CD4-positive, alpha-beta memory T cell (primary cell): ENCODE data around the gene GPC5. TPM values are rescaled to one million over a fixed set of nuclear protein-coding genes. Genes with fewer than 3 reads are reported as not detected.
"Not testable (repeated sequence)": the region's sequence is repeated elsewhere in the genome, so short reads cannot be mapped to it uniquely, and the experiment has no call there.

ENCODE experiments used
- CTCF ChIA-PET: fragments of 350-600 bp; sonication (Branson Sonifier 250); formaldehyde crosslinking; loops from one replicate; lab custom pipeline; 2021; ENCODE audit warnings: inconsistent platforms; ENCODE audit not compliant: partially characterized antibody; lab: Charles Lee
- POLR2A ChIA-PET: fragments of 350-600 bp; sonication (Branson Sonifier 250); formaldehyde crosslinking; loops from one replicate; lab custom pipeline; 2021; ENCODE audit not compliant: partially characterized antibody; lab: Charles Lee
- DNase-seq, 5 donors: peaks; one replicate each; pipeline versions ENCODE4 v3.0.0 to v3.0.0-alpha.2; 2020 to 2022; ENCODE audit warnings: mixed read lengths in 1 of 5
- H3K27ac ChIP-seq: one replicate; pipeline ENCODE4 v1.7.0; 2013; ENCODE audit warnings: low read depth, low read length
- H3K27me3 ChIP-seq: 2 replicates; pipeline ENCODE4 v1.7.0; 2013; ENCODE audit warnings: mild to moderate bottlenecking, low read length, moderate library complexity; ENCODE audit not compliant: insufficient read depth
- H3K36me3 ChIP-seq: 2 replicates; pipeline ENCODE4 v1.7.0; 2013; ENCODE audit warnings: mild to moderate bottlenecking, low read length, moderate library complexity; ENCODE audit not compliant: insufficient read depth
- H3K4me1 ChIP-seq: 2 replicates; pipeline ENCODE4 v1.7.0; 2013; ENCODE audit warnings: mild to moderate bottlenecking, low read length, moderate library complexity; ENCODE audit not compliant: insufficient read depth
- H3K4me3 ChIP-seq, 2 donors: one replicate each; pipeline ENCODE4 v1.7.0; 2013; ENCODE audit warnings: low read length in 2 of 2, mild to moderate bottlenecking in 1 of 2
- H3K9me3 ChIP-seq, 2 donors: one replicate each; pipeline ENCODE4 v1.7.0; 2013; ENCODE audit warnings: low read length in 2 of 2, control low read depth in 1 of 2; ENCODE audit not compliant: control insufficient read depth in 1 of 2
- H3K27ac Mint-ChIP-seq, 7 donors: one replicate each; pipeline ENCODE4 v1.8.0; 2020 to 2021; ENCODE audit warnings: mixed read lengths in 7 of 7, mild to moderate bottlenecking in 6 of 7, inconsistent platforms in 3 of 7, moderate library complexity in 3 of 7
- H3K27me3 Mint-ChIP-seq, 2 donors: one replicate each; pipeline ENCODE4 v1.8.0; 2020 to 2021; ENCODE audit warnings: mixed read lengths in 2 of 2
- H3K36me3 Mint-ChIP-seq, 2 donors: one replicate each; pipeline ENCODE4 v1.8.0; 2020 to 2021; ENCODE audit warnings: mixed read lengths in 2 of 2, inconsistent platforms in 1 of 2, mild to moderate bottlenecking in 1 of 2
- H3K4me1 Mint-ChIP-seq, 4 donors: one replicate each; pipeline ENCODE4 v1.8.0; 2020 to 2021; ENCODE audit warnings: mixed read lengths in 4 of 4, mild to moderate bottlenecking in 1 of 4
- H3K4me3 Mint-ChIP-seq, 8 donors: one replicate each; pipeline ENCODE4 v1.8.0; 2020 to 2021; ENCODE audit warnings: mixed read lengths in 8 of 8, mild to moderate bottlenecking in 7 of 8, moderate library complexity in 6 of 8, inconsistent platforms in 3 of 8
- H3K9me3 Mint-ChIP-seq, 8 donors: one replicate each; pipeline ENCODE4 v1.8.0; 2020 to 2021; ENCODE audit warnings: mixed read lengths in 8 of 8, mild to moderate bottlenecking in 5 of 8, inconsistent platforms in 3 of 8, moderate library complexity in 1 of 8
- intact Hi-C: fragments of 100-400 bp; cut with micrococcal nuclease; formaldehyde crosslinking; loops from one replicate; pipeline ENCODE4 v1.15.1; 2023
- polyA plus RNA-seq, 2 donors: library from polyadenylated mRNA; unstranded; fragments of 300-500 nt; fragmentation: Illumina TruSeq; gene quantifications; one replicate each; pipeline ENCODE4 v1.2.3, GENCODE V29; 2021
- total RNA-seq, 2 experiments: library from RNA; stranded (reverse); gene quantifications; one replicate each; pipeline ENCODE4 v1.2.3, GENCODE V29; 2021

GPC5 gene
- total and polyA plus RNA-seq, 4 experiments from 2014 or later = 0.14 TPM; not detected in 3

GRCh38 chr13:92894447-92894846 is 1496.0 kb downstream of the GPC5 start:
- Mint-ChIP-seq H3K4me1 (no peaks in the 10 kb centered on the region), H3K36me3 (no peaks in the 10 kb centered on the region), H3K27ac (no peak overlapping the region), H3K4me3 (no peak overlapping the region), H3K9me3 (peaks cover 0 to 10% (median 3%) of the 10 kb centered on the region in 8 donors), H3K27me3 (no peaks in the 10 kb centered on the region)
- Histone ChIP-seq H3K36me3 (no peaks in the 10 kb centered on the region), H3K4me1 (no peaks in the 10 kb centered on the region), H3K4me3 (no peak overlapping the region), H3K27ac (no peak overlapping the region), H3K9me3 (no peaks in the 10 kb centered on the region), H3K27me3 (no peaks in the 10 kb centered on the region)
- DNase-seq = no peak
- intact Hi-C loops = no loop called here
- CTCF ChIA-PET = no interaction called here
- POLR2A ChIA-PET = no interaction called here

- Histone ChIP-seq H3K27ac (no peak overlapping the region), H3K4me1 (no peaks in the 10 kb centered on the region), H3K4me3 (no peak overlapping the region), H3K36me3 (no peaks in the 10 kb centered on the region), H3K27me3 (no peaks in the 10 kb centered on the region), H3K9me3 (no peaks in the 10 kb centered on the region)
- H3K27me3 Mint-ChIP-seq = no peaks in the 10 kb centered on the region
- no peaks in the 10 kb centered on the region for H3K4me1 Mint-ChIP-seq
- peaks cover 0 to 10% (median 4%) of the 10 kb centered on the region in 8 donors for H3K9me3 Mint-ChIP-seq
- ChIA-PET CTCF (interaction anchor here (1.6 kb wide), 1 partner anchor 1465 kb away, joined by 4 read pairs; no protein-coding TSS in a partner anchor), POLR2A (no interaction called here)
- DNase-seq = no peak
- no peak overlapping the region for H3K27ac Mint-ChIP-seq
- H3K36me3 Mint-ChIP-seq = no peaks in the 10 kb centered on the region
- intact Hi-C loops = no loop called here
- H3K4me3 Mint-ChIP-seq = no peak overlapping the region
Measured at GRCh38 chr13:92896842-92897241, 1498.4 kb downstream of the GPC5 start.

GRCh38 chr13:92898946-92899345 is 1500.5 kb downstream of the GPC5 start:
- CTCF ChIA-PET, POLR2A ChIA-PET, DNase-seq: not testable (repeated sequence)

GRCh38 chr13:92900446-92900845 is 1502.0 kb downstream of the GPC5 start:
- Histone ChIP-seq H3K27me3 (no peaks in the 10 kb centered on the region), H3K4me3 (no peak overlapping the region), H3K9me3 (no peaks in the 10 kb centered on the region), H3K4me1 (no peaks in the 10 kb centered on the region), H3K36me3 (no peaks in the 10 kb centered on the region), H3K27ac (no peak overlapping the region)
- Mint-ChIP-seq H3K27me3 (no peaks in the 10 kb centered on the region), H3K4me3 (no peak overlapping the region), H3K4me1 (no peaks in the 10 kb centered on the region), H3K27ac (no peak overlapping the region), H3K36me3 (no peaks in the 10 kb centered on the region), H3K9me3 (peaks cover 0 to 10% (median 4%) of the 10 kb centered on the region in 8 donors)
- intact Hi-C loops = no loop called here
- DNase-seq = no peak
- ChIA-PET POLR2A (no interaction called here), CTCF (no interaction called here)

More at GRCh38 chr13:92898946-92899345, 1500.5 kb downstream of the GPC5 start:
- H3K4me1 ChIP-seq, H3K4me1 Mint-ChIP-seq, intact Hi-C loops, H3K9me3 Mint-ChIP-seq, H3K4me3 Mint-ChIP-seq, H3K9me3 ChIP-seq, H3K27me3 Mint-ChIP-seq, H3K27me3 ChIP-seq, H3K36me3 Mint-ChIP-seq, H3K4me3 ChIP-seq, H3K36me3 ChIP-seq, H3K27ac ChIP-seq, H3K27ac Mint-ChIP-seq: not testable (repeated sequence)

- Mint-ChIP-seq H3K4me3 (no peak overlapping the region), H3K27ac (no peak overlapping the region), H3K27me3 (no peaks in the 10 kb centered on the region), H3K36me3 (no peaks in the 10 kb centered on the region), H3K4me1 (no peaks in the 10 kb centered on the region), H3K9me3 (peaks cover 0 to 7% (median 4%) of the 10 kb centered on the region in 8 donors)
- Histone ChIP-seq H3K4me3 (no peak overlapping the region), H3K27me3 (no peaks in the 10 kb centered on the region), H3K4me1 (no peaks in the 10 kb centered on the region), H3K36me3 (no peaks in the 10 kb centered on the region), H3K9me3 (no peaks in the 10 kb centered on the region), H3K27ac (no peak overlapping the region)
- CTCF ChIA-PET = no interaction called here
- POLR2A ChIA-PET = no interaction called here
- DNase-seq = no peak
- intact Hi-C loops = no loop called here
Measured at GRCh38 chr13:92901739-92902138, 1503.3 kb downstream of the GPC5 start.

GRCh38 chr13:92912629-92913028 is 1514.2 kb downstream of the GPC5 start:
- H3K4me1 Mint-ChIP-seq = no peaks in the 10 kb centered on the region
- no peaks in the 10 kb centered on the region for H3K36me3 Mint-ChIP-seq
- Histone ChIP-seq H3K36me3 (no peaks in the 10 kb centered on the region), H3K27ac (no peak overlapping the region), H3K9me3 (no peaks in the 10 kb centered on the region), H3K4me1 (no peaks in the 10 kb centered on the region), H3K27me3 (no peaks in the 10 kb centered on the region), H3K4me3 (no peak overlapping the region)
- H3K27ac Mint-ChIP-seq = no peak overlapping the region
- H3K9me3 Mint-ChIP-seq = peaks cover 0 to 4% (median 0%) of the 10 kb centered on the region in 8 donors
- DNase-seq = no peak
- intact Hi-C loops = no loop called here
- POLR2A ChIA-PET = no interaction called here
- CTCF ChIA-PET = no interaction called here
- H3K4me3 Mint-ChIP-seq = no peak overlapping the region
- H3K27me3 Mint-ChIP-seq = no peaks in the 10 kb centered on the region

- intact Hi-C loops = no loop called here
- Histone ChIP-seq H3K4me1 (no peaks in the 10 kb centered on the region), H3K9me3 (no peaks in the 10 kb centered on the region), H3K4me3 (no peak overlapping the region), H3K27me3 (no peaks in the 10 kb centered on the region), H3K36me3 (no peaks in the 10 kb centered on the region), H3K27ac (no peak overlapping the region)
- Mint-ChIP-seq H3K4me1 (no peaks in the 10 kb centered on the region), H3K4me3 (no peak overlapping the region), H3K27ac (no peak overlapping the region), H3K27me3 (no peaks in the 10 kb centered on the region), H3K9me3 (peaks cover 0 to 4% (median 0%) of the 10 kb centered on the region in 8 donors), H3K36me3 (no peaks in the 10 kb centered on the region)
- ChIA-PET CTCF (no interaction called here), POLR2A (no interaction called here)
- DNase-seq = no peak
Measured at GRCh38 chr13:92913840-92914239, 1515.4 kb downstream of the GPC5 start.
